Activated T-cell treated with anti-CD3 and anti-CD28 coated beads for 24 hours (primary cell): ENCODE measurements around the gene MAPK8IP1.
"Not testable (repeated sequence)": the region's sequence is repeated elsewhere in the genome, so short reads cannot be mapped to it uniquely, and the experiment has no call there.

Experiments used
- DNase-seq: peaks from one replicate; pipeline ENCODE4 v3.0.0-alpha.2; 2020; ENCODE audit warnings: low read depth

Gene MAPK8IP1

GRCh38 chr11:45885274-45885920 is at the start of gene MAPK8IP1:
Gene MAPK8IP1 (plus strand): TSS chr11:45885651. CDS start chr11:45885821, 170 bp downstream.
- DNase-seq: peak; percentile 31

GRCh38 chr11:45839204-45839603 is 46.2 kb upstream of the MAPK8IP1 start:
- no peak for DNase-seq

DNA sequence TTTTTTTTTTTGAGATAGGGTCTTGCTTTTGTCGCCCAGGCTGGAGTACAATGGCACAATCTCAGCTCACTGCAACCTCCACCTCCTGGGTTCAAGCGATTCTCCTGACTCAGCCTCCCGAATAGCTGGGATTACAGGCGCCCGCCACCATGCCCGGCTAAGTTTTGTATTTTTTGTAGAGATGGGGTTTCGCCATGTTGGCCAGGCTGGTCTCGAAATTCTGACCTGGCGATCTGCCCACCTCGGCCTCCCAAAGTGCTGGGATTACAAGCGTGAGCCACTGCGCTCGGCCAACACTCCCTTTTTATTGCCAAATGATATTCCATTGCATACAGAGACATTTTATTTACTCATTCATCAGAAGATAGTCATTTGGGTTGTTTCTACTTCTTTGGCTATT is 45.2 kb upstream of the MAPK8IP1 start:
- DNase-seq: not testable (repeated sequence)

GRCh38 chr11:45843158-45843924 is 42.1 kb upstream of the MAPK8IP1 start:
- DNase-seq: peak; percentile 84

- no peak for DNase-seq
Observed at GRCh38 chr11:45844822-45845578, 40.5 kb upstream of the MAPK8IP1 start.

GRCh38 chr11:45846174-45846675 is 39.2 kb upstream of the MAPK8IP1 start:
- DNase-seq: no peak

DNA sequence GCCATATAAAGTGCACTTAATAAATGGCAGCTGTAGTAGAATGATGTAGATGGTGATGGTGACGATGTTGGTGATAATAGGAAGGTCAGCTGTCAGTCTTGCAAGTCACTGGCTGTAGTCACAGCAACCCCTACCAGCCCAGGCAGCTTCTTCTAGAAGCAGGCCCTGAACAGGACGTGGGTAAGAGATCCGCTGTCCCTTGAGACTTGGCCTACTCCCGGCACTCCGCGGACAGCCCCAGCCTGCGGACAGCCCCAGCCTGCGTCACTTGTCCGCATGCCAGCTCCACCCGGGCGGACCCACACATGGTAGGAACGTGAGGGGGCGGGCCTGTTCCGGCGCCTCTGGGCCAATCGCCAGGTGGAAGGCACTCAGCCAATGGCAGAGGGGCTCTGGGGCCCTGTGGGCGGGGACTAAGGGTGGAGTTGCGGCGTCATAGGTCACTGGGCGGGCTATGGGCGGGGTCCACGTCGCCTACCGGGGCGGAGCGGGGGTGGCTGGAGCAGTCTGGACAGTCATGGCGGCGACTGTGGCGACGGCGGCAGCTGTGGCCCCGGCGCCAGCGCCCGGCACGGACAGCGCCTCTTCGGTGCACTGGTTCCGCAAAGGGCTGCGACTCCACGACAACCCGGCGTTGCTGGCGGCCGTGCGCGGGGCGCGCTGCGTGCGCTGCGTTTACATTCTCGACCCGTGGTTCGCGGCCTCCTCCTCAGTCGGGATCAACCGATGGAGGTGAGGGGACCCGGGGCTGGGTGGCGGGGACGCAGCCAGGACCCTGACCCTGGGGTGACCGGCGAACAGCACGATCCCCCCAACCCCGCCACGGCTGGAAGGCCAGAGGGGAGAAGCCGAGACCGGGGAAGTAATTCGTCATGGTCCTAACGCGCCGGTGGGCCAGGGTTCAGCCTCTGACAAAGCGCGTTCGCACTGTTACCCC is 38.2 kb upstream of the MAPK8IP1 start, which contains the start of gene CRY2:
TSS of gene CRY2 (plus strand) at position 502 of the 937 bp plus-strand sequence. CDS start at position 518, 16 bp downstream.
- DNase-seq: peak; percentile 99

GRCh38 chr11:45847911-45848316 is 37.5 kb upstream of the MAPK8IP1 start:
- DNase-seq: peak; percentile 24

GRCh38 chr11:45848654-45849081 is 36.8 kb upstream of the MAPK8IP1 start:
- DNase-seq: no peak

- DNase-seq: no peak
Observed at GRCh38 chr11:45850446-45850845, 35.0 kb upstream of the MAPK8IP1 start.

- DNase-seq: no peak
Observed at GRCh38 chr11:45851228-45851627, 34.2 kb upstream of the MAPK8IP1 start.

- no peak for DNase-seq
Observed at GRCh38 chr11:45852018-45852711, 33.3 kb upstream of the MAPK8IP1 start.

- no peak for DNase-seq
Observed at GRCh38 chr11:45852712-45853101, 32.7 kb upstream of the MAPK8IP1 start.

GRCh38 chr11:45853332-45854219 is 31.9 kb upstream of the MAPK8IP1 start:
- DNase-seq: no peak

DNA sequence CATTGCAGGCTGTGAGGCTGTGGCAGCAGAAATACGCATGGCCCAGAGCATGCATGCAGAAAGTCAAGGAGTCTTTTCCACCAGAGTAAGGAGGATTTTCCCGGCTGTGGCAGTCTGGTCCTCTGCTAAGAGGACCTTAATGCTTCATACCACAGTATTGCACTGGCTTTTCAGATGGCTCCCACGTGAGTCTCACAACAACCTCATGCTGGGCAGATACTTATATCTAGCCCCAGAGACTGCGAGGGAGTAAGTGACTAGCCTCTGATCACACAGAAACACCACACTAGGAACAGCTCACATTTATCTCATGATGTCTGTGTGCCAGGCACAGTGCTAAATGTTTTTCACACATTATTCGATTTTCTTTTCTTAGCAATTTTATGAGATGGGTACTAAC is 30.1 kb upstream of the MAPK8IP1 start:
- no peak for DNase-seq

GRCh38 chr11:45856044-45856468 is 29.4 kb upstream of the MAPK8IP1 start:
- DNase-seq: no peak

GRCh38 chr11:45857961-45858474 is 27.4 kb upstream of the MAPK8IP1 start:
- DNase-seq: no peak

DNA sequence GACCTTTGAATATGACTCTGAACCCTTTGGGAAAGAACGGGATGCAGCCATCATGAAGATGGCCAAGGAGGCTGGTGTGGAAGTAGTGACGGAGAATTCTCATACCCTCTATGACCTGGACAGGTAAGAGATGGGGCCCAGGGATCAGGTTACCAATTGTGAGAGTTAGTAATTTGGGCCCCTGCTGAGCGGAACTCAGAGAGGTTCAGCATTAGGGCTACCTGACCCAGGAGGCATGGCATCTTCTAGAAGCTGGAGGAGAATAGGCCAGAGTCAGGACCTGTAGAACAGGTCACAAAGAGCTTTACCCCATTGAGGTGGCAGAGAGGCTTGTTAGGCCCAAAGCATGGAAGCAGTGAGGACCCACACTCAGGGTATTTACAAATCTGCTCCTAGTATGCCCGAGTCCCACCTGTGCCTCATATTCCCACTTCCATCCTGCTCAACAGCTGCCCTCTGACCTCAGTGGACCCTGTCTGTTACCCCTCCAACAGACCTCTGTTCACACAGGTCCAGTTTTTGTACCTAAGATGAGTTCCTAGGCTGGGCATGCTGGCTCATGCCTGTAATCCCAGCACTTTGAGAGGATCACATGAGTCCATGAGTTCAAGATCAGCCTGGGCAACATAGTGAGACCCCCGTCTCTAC is 26.6 kb upstream of the MAPK8IP1 start:
- DNase-seq: no peak

GRCh38 chr11:45859661-45860140 is 25.8 kb upstream of the MAPK8IP1 start:
- no peak for DNase-seq
